PC-9 (cell line): ENCODE measurements around the gene JARID2.

ENCODE experiments used
- CTCF ChIP-seq: fragments of 200-600 bp; sonication (generic); conservative IDR thresholded peaks from 2 replicates; pipeline ENCODE4 v1.6.1; 2017; ENCODE audit warnings: mixed run types, antibody characterized with exemption, mild to moderate bottlenecking, moderate library complexity
- EZH2 ChIP-seq: fragments of 200-600 bp; sonication (generic); IDR thresholded peaks from 2 replicates; pipeline ENCODE4 v1.8.0; 2017; ENCODE audit warnings: antibody characterized with exemption, low read depth

- TF ChIP-seq CTCF, result no peak
- no peak for TF ChIP-seq EZH2
These were observed 76.3 kb downstream of the JARID2 start for GRCh38 chr6:15322184-15322583.
